ENCODE data around the gene SLCO3A1.

DNA sequence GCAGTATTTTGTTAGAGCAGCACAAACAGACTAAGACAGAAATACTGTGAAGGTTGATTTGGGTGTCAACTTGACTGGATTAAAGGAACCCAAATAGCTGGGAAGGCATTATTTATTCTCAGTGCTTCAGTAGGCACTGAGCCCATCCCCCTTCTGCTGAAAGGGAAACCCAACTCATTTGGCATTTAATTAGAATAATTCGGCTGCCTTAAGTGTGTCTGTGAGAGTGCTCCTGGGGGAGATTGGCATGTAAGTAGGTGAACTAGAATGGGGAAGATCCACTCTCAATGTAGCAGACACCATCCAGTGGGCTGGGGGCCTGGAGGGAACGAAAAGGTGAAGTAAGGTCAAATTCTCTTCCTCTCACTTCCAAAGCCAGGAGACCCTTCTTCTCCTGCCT, 20.5 kb upstream of the SLCO3A1 start:
- TF ChIP-seq, protein P1, sequence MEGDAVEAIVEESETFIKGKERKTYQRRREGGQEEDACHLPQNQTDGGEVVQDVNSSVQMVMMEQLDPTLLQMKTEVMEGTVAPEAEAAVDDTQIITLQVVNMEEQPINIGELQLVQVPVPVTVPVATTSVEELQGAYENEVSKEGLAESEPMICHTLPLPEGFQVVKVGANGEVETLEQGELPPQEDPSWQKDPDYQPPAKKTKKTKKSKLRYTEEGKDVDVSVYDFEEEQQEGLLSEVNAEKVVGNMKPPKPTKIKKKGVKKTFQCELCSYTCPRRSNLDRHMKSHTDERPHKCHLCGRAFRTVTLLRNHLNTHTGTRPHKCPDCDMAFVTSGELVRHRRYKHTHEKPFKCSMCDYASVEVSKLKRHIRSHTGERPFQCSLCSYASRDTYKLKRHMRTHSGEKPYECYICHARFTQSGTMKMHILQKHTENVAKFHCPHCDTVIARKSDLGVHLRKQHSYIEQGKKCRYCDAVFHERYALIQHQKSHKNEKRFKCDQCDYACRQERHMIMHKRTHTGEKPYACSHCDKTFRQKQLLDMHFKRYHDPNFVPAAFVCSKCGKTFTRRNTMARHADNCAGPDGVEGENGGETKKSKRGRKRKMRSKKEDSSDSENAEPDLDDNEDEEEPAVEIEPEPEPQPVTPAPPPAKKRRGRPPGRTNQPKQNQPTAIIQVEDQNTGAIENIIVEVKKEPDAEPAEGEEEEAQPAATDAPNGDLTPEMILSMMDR (IDR thresholded peaks at IDR 0.05): no peak
- no peak for TF ChIP-seq POLR2A (IDR thresholded peaks at IDR 0.05)
- TF ChIP-seq POLR2AphosphoS5 (IDR thresholded peaks at IDR 0.05): no peak
